Measurements from ENCODE around the gene METTL3. TPM values are rescaled to one million over a fixed set of nuclear protein-coding genes. Genes with fewer than 3 reads are reported as not detected.
A peak's percentile ranks its signal among the peaks of the same experiment; 100 is the strongest.

Gene METTL3
- total and polyA plus RNA-seq, 2 of the 8 experiments (the other 6 are each of a cell fraction or from before 2014, with no cell fraction given): 103 to 144 TPM

- CTCF ChIA-PET (ENCODE audit: partially characterized antibody): interaction anchor here (0.8 to 4.6 kb wide), 2 partner anchors 9 to 74 kb away, joined by 3 to 27 read pairs; partner anchors contain the start of genes RAB2B and TOX4
- H2AK5ac ChIP-seq (ENCODE audit: low read depth, low read length): no peak overlapping the region
Measured at GRCh38 chr14:21467616-21468015, 43.5 kb downstream of the METTL3 start.

More at GRCh38 chr14:21467616-21468015, 43.5 kb downstream of the METTL3 start:
- Histone ChIP-seq H3K9ac (replicated peaks in 1 of 4; ENCODE audit: extremely low read depth in 1 of 4, low read depth in 3 of 4, low read length in 3 of 4) (peak overlapping the region in 1 of 4 experiments; percentile 34; a peak in 1 of 7 replicates), H2BK120ac (replicated peaks; ENCODE audit: low read depth, low read length) (no peak overlapping the region), H3K79me1 (ENCODE audit: low read depth, low read length) (no peaks in the 10 kb centered on the region), H3K23me2 (ENCODE audit: low read depth, low read length) (no peaks in the 10 kb centered on the region), H3K56ac (replicated peaks; ENCODE audit: insufficient read length, low read depth, low read length) (no peak overlapping the region), H3K4ac (replicated peaks; ENCODE audit: insufficient read length, low read depth, low read length) (no peak overlapping the region), H3K4me1 (replicated peaks in 1 of 4; ENCODE audit: control insufficient read depth in 3 of 4, insufficient read depth in 4 of 4, low read length in 3 of 4) (no peaks in the 10 kb centered on the region), H4K5ac (ENCODE audit: insufficient read length, low read depth, low read length) (no peak overlapping the region), H3K79me2 (ENCODE audit: control insufficient read depth in 1 of 2, insufficient read depth in 2 of 2, low read length in 2 of 2) (no peaks in the 10 kb centered on the region), H2BK5ac (ENCODE audit: low read depth, low read length) (no peak overlapping the region), H3K14ac (ENCODE audit: insufficient read length) (no peak overlapping the region), H3K36me3 (ENCODE audit: control insufficient read depth in 2 of 4, insufficient read depth in 4 of 4, low read length in 3 of 4) (peaks cover 3 to 44% (median 26%) of the 10 kb centered on the region in 4 experiments; a peak in 7 of 8 replicates), H3K23ac (ENCODE audit: insufficient read length) (no peak overlapping the region), H3K27ac (ENCODE audit: low read depth, low read length) (no peak overlapping the region), H2AFZ (ENCODE audit: low read length) (no peak overlapping the region), H3K27me3 (replicated peaks in 1 of 4; ENCODE audit: control insufficient read depth in 3 of 4, extremely low read depth in 1 of 4, insufficient read depth in 3 of 4, low read length in 3 of 4) (no peaks in the 10 kb centered on the region), H2BK12ac (ENCODE audit: low read depth, low read length) (no peak overlapping the region), H4K20me1 (replicated peaks in 1 of 2; ENCODE audit: control insufficient read depth in 1 of 2, insufficient read depth in 2 of 2, low read length in 2 of 2) (no peaks in the 10 kb centered on the region), H2BK15ac (ENCODE audit: low read length) (no peak overlapping the region), H3K9me3 (ENCODE audit: insufficient read depth in 2 of 2, low read depth in 1 of 2, low read length in 1 of 2) (no peaks in the 10 kb centered on the region), H3K4me3 (ENCODE audit: extremely low read depth in 1 of 4, insufficient read depth in 2 of 4, low read depth in 3 of 4, low read length in 4 of 4) (no peak overlapping the region), H3K18ac (ENCODE audit: extremely low read depth, low read length) (no peak overlapping the region), H2BK20ac (ENCODE audit: low read length) (no peak overlapping the region), H4K8ac (ENCODE audit: extremely low read depth, insufficient read depth, low read length) (no peak overlapping the region), H3K4me2 (ENCODE audit: insufficient read depth in 1 of 2, low read depth in 2 of 2, low read length in 2 of 2) (no peak overlapping the region), H4K91ac (replicated peaks; ENCODE audit: insufficient read length, low read length) (no peak overlapping the region)
- DNase-seq (ENCODE audit: low read depth in 1 of 2, low spot score in 2 of 2) (no peak), FAIRE-seq (no peak)
- TF ChIP-seq SP4 (IDR thresholded peaks at IDR 0.05; ENCODE audit: low read length): no peak
- TF ChIP-seq NRF1 (IDR thresholded peaks at IDR 0.05; ENCODE audit: low read depth, low read length): no peak
- no peak for TF ChIP-seq USF2 (IDR thresholded peaks at IDR 0.05; ENCODE audit: low read length)
- no peak for TF ChIP-seq POLR2A (IDR thresholded peaks at IDR 0.05; ENCODE audit: control extremely low read depth in 1 of 2, low read depth in 2 of 2, low read length in 2 of 2)
- TF ChIP-seq BACH1 (IDR thresholded peaks at IDR 0.05; ENCODE audit: low read length): no peak
- TF ChIP-seq JUN (IDR thresholded peaks at IDR 0.05; ENCODE audit: low read depth, low read length): no peak
- no peak for TF ChIP-seq NANOG (IDR thresholded peaks at IDR 0.05; ENCODE audit: insufficient read depth, low read depth, low read length, poor library complexity, severe bottlenecking)
- no peak for TF ChIP-seq CHD2 (IDR thresholded peaks at IDR 0.05; ENCODE audit: low read length)
- no peak for TF ChIP-seq POLR2AphosphoS5 (IDR thresholded peaks at IDR 0.05; ENCODE audit: low read depth, low read length)
- TF ChIP-seq ASH2L (IDR thresholded peaks at IDR 0.05; ENCODE audit: low read length): no peak
- no peak for TF ChIP-seq CBX8 (IDR thresholded peaks at IDR 0.05; ENCODE audit: borderline replicate concordance, low read depth, low read length)
- TF ChIP-seq SP2 (IDR thresholded peaks at IDR 0.05; ENCODE audit: low read length): no peak
- POLR2A ChIA-PET (ENCODE audit: partially characterized antibody): no interaction called here
- WGBS, 2 experiments (ENCODE audit: extremely low coverage in 1 of 2, insufficient coverage in 1 of 2, insufficient read length in 1 of 2, insufficient replicate concordance in 2 of 2, low coverage in 1 of 2, low lambda C conversion rate in 2 of 2, missing lambda C conversion rate in 1 of 2): 90% methylated on average over 1 of the region's 1 CpG; no CpG with 5 or more reads in 1 of the 2 experiments
